IPS-15b (cell line): ENCODE data around the gene MALAT1.

Source experiments
- H3K27me3 ChIP-seq: one replicate; pipeline ENCODE4 v1.6.1; 2013; ENCODE audit warnings: low read length; ENCODE audit not compliant: control insufficient read depth, insufficient read depth
- H3K36me3 ChIP-seq: one replicate; pipeline ENCODE4 v1.6.1; 2013; ENCODE audit warnings: low read length; ENCODE audit not compliant: control insufficient read depth, insufficient read depth
- H3K4me1 ChIP-seq: one replicate; pipeline ENCODE4 v1.6.1; 2013; ENCODE audit warnings: mild to moderate bottlenecking, low read length; ENCODE audit not compliant: control insufficient read depth, insufficient read depth
- H3K4me3 ChIP-seq: one replicate; pipeline ENCODE4 v1.5.1; 2013; ENCODE audit warnings: low read depth, low read length
- H3K9ac ChIP-seq: one replicate; pipeline ENCODE4 v1.6.1; 2013; ENCODE audit warnings: low read depth, mild to moderate bottlenecking, low read length
- H3K9me3 ChIP-seq: one replicate; pipeline ENCODE4 v1.6.1; 2013; ENCODE audit warnings: mild to moderate bottlenecking, low read length; ENCODE audit not compliant: control insufficient read depth, insufficient read depth

The MALAT1 gene

GRCh38 chr11:65541093-65541982, 42.5 kb downstream of the MALAT1 start:
- H3K9ac ChIP-seq = no peak overlapping the region
- H3K4me3 ChIP-seq = peak overlapping the region; percentile 77
- no peaks in the 10 kb centered on the region for H3K9me3 ChIP-seq

GRCh38 chr11:65542738-65543390, 44.0 kb downstream of the MALAT1 start:
- Histone ChIP-seq H3K4me1 (no peaks in the 10 kb centered on the region), H3K9ac (no peak overlapping the region), H3K27me3 (peaks cover 57% of the 10 kb centered on the region), H3K9me3 (no peaks in the 10 kb centered on the region), H3K4me3 (no peak overlapping the region), H3K36me3 (peaks cover 2% of the 10 kb centered on the region)

More at GRCh38 chr11:65541093-65541982, 42.5 kb downstream of the MALAT1 start:
- Histone ChIP-seq H3K36me3 (peaks cover 12% of the 10 kb centered on the region), H3K4me1 (no peaks in the 10 kb centered on the region), H3K27me3 (peaks cover 50% of the 10 kb centered on the region)

GRCh38 chr11:65545853-65546216, 47.0 kb downstream of the MALAT1 start:
- Histone ChIP-seq H3K27me3 (peaks cover 70% of the 10 kb centered on the region), H3K9me3 (no peaks in the 10 kb centered on the region), H3K36me3 (no peaks in the 10 kb centered on the region), H3K9ac (no peak overlapping the region), H3K4me1 (no peaks in the 10 kb centered on the region), H3K4me3 (peak overlapping the region; percentile 64)

GRCh38 chr11:65546217-65546958, 47.5 kb downstream of the MALAT1 start:
- H3K4me3 ChIP-seq = peak overlapping the region; percentile 64
- no peak overlapping the region for H3K9ac ChIP-seq
- H3K27me3 ChIP-seq = peaks cover 69% of the 10 kb centered on the region
- peaks cover under 1% of the 10 kb centered on the region for H3K4me1 ChIP-seq
- no peaks in the 10 kb centered on the region for H3K9me3 ChIP-seq
- no peaks in the 10 kb centered on the region for H3K36me3 ChIP-seq

- Histone ChIP-seq H3K27me3 (peaks cover 70% of the 10 kb centered on the region), H3K9me3 (no peaks in the 10 kb centered on the region), H3K9ac (no peak overlapping the region), H3K4me3 (peak overlapping the region; percentile 43), H3K36me3 (no peaks in the 10 kb centered on the region), H3K4me1 (peaks cover 4% of the 10 kb centered on the region)
Measured at GRCh38 chr11:65547446-65548125, 48.7 kb downstream of the MALAT1 start.

- H3K4me3 ChIP-seq = no peak overlapping the region
- H3K27me3 ChIP-seq = peaks cover 65% of the 10 kb centered on the region
- no peak overlapping the region for H3K9ac ChIP-seq
- H3K9me3 ChIP-seq = no peaks in the 10 kb centered on the region
- no peaks in the 10 kb centered on the region for H3K36me3 ChIP-seq
- H3K4me1 ChIP-seq = peaks cover 6% of the 10 kb centered on the region
Measured at GRCh38 chr11:65548395-65548794, 49.5 kb downstream of the MALAT1 start.

GRCh38 chr11:65549096-65549495, 50.3 kb downstream of the MALAT1 start:
- Histone ChIP-seq H3K9me3 (no peaks in the 10 kb centered on the region), H3K9ac (no peak overlapping the region), H3K36me3 (no peaks in the 10 kb centered on the region), H3K4me1 (peaks cover 6% of the 10 kb centered on the region), H3K27me3 (peaks cover 61% of the 10 kb centered on the region), H3K4me3 (no peak overlapping the region)

GRCh38 chr11:65551572-65552387, 52.9 kb downstream of the MALAT1 start:
- H3K36me3 ChIP-seq = no peaks in the 10 kb centered on the region
- H3K9ac ChIP-seq = no peak overlapping the region
- peaks cover 6% of the 10 kb centered on the region for H3K4me1 ChIP-seq
- peak overlapping the region; percentile 20 for H3K4me3 ChIP-seq
- H3K27me3 ChIP-seq = peaks cover 62% of the 10 kb centered on the region
- no peaks in the 10 kb centered on the region for H3K9me3 ChIP-seq

GRCh38 chr11:65552388-65552951, 53.6 kb downstream of the MALAT1 start:
- H3K4me1 ChIP-seq = peaks cover 6% of the 10 kb centered on the region
- no peaks in the 10 kb centered on the region for H3K36me3 ChIP-seq
- H3K9ac ChIP-seq = no peak overlapping the region
- H3K27me3 ChIP-seq = peaks cover 65% of the 10 kb centered on the region
- H3K9me3 ChIP-seq = no peaks in the 10 kb centered on the region
- H3K4me3 ChIP-seq = no peak overlapping the region

GRCh38 chr11:65553301-65554001, 54.6 kb downstream of the MALAT1 start:
- Histone ChIP-seq H3K36me3 (no peaks in the 10 kb centered on the region), H3K27me3 (peaks cover 56% of the 10 kb centered on the region), H3K4me1 (peaks cover 6% of the 10 kb centered on the region), H3K9ac (no peak overlapping the region), H3K4me3 (peak overlapping the region; percentile 52), H3K9me3 (no peaks in the 10 kb centered on the region)
